K562 (cell line): ENCODE data around the gene SLC6A13. TPM values are rescaled to one million over a fixed set of nuclear protein-coding genes. Genes with fewer than 3 reads are reported as not detected.

Experiments used
- BHLHE40 ChIP-seq: IDR thresholded peaks from 2 replicates; pipeline ENCODE4 v1.6.1; 2011; ENCODE audit warnings: low read length, improper control_type of control experiment
- CBFA2T2 ChIP-seq: fragments of 450-650 bp; conservative IDR thresholded peaks from 2 replicates; pipeline ENCODE4 v1.6.1; 2017; ENCODE audit warnings: mild to moderate bottlenecking
- JUN ChIP-seq, 2 experiments: sonication (generic) in 1 of 2; formaldehyde crosslinking in 1 of 2; IDR thresholded peaks; 2 replicates each; pipeline versions ENCODE4 v1.6.1 to v1.8.0; 2012 to 2022; ENCODE audit warnings: borderline replicate concordance in 2 of 2, mild to moderate bottlenecking in 2 of 2, improper control_type of control experiment in 1 of 2, low read depth in 1 of 2, low read length in 1 of 2, missing genetic modification reagents in 1 of 2
- NFIX ChIP-seq: fragments of 250-450 bp; sonication (Bioruptor Pico); IDR thresholded peaks from 2 replicates; pipeline ENCODE4 v1.4.0; 2020; ENCODE audit warnings: low read depth, mild to moderate bottlenecking, moderate library complexity
- SMARCC2 ChIP-seq: fragments of 450-650 bp; IDR thresholded peaks from 2 replicates; pipeline ENCODE4 v1.6.1; 2017; ENCODE audit warnings: antibody characterized with exemption, moderate library complexity, mild to moderate bottlenecking, low read depth
- SRSF3 ChIP-seq: fragments of 200-400 bp; formaldehyde crosslinking; IDR thresholded peaks from 2 replicates; pipeline ENCODE4 v1.6.1; 2016; ENCODE audit warnings: mild to moderate bottlenecking, low read length, moderate library complexity; ENCODE audit not compliant: insufficient read depth
- TSC22D4 ChIP-seq: fragments of 450-650 bp; IDR thresholded peaks from 2 replicates; pipeline ENCODE4 v1.6.1; 2016; ENCODE audit warnings: missing genetic modification characterization, missing biosample characterization, control low read depth
- ZBTB17 ChIP-seq: fragments of 450-650 bp; formaldehyde crosslinking; IDR thresholded peaks from 2 replicates; pipeline ENCODE4 v1.4.0; 2020; ENCODE audit warnings: mild to moderate bottlenecking
- ZC3H4 ChIP-seq: sonication (generic); formaldehyde crosslinking; IDR thresholded peaks from 2 replicates; pipeline ENCODE4 v1.9.0; 2021; ENCODE audit warnings: missing genetic modification reagents, borderline replicate concordance
- polyA plus RNA-seq, 8 experiments: library from polyadenylated mRNA; depleted of rRNA in 4 of 8; stranded (reverse) in 5 of 8; unstranded in 3 of 8; fragments of >200 nt; fragmentation: Nextera tagmentation in 2 of 8; fragmentation: Illumina TruSeq in 1 of 8; extraction: Ambion mirVana in 2 of 8; extraction: Trizol in 1 of 8; gene quantifications; 2 replicates each; pipeline versions ENCODE4 v1.2.1 to v1.2.3, GENCODE V29; 2011 to 2014; ENCODE audit warnings: inconsistent platforms in 1 of 8, missing spikeins in 1 of 8
- total RNA-seq, 7 experiments: library from RNA; depleted of rRNA in 6 of 7; stranded (reverse); fragments of >200 nt in 6 of 7; fragmentation: Illumina TruSeq in 2 of 7; extraction: Trizol in 2 of 7; gene quantifications; 2 replicates each; pipeline versions ENCODE4 v1.2.1 to v1.2.3, GENCODE V29; 2011 to 2021; ENCODE audit warnings: low replicate concordance in 1 of 7
- TF ChIP-seq, protein P1 (sequence below), 2 experiments: fragments of 450-650 bp; IDR thresholded peaks; 2 replicates each; pipeline ENCODE4 v1.6.1; 2016
- TF ChIP-seq, protein P2 (sequence below): fragments of 450-650 bp; formaldehyde crosslinking; IDR thresholded peaks from 2 replicates; pipeline ENCODE4 v1.4.0; 2020; ENCODE audit warnings: mild to moderate bottlenecking, moderate library complexity
- TF ChIP-seq, protein P3 (sequence below): fragments of 250-450 bp; sonication (Bioruptor Pico); IDR thresholded peaks from 2 replicates; pipeline ENCODE4 v1.5.0; 2020; ENCODE audit warnings: mild to moderate bottlenecking
- TF ChIP-seq, protein P4 (sequence below), 2 experiments: fragments of 450-650 bp; conservative IDR thresholded peaks; 2 replicates each; pipeline ENCODE4 v1.6.1; 2017; ENCODE audit warnings: mild to moderate bottlenecking in 2 of 2, moderate library complexity in 2 of 2
- TF ChIP-seq, protein P5 (sequence below): fragments of 250-450 bp; sonication (Bioruptor Pico); IDR thresholded peaks from 2 replicates; pipeline ENCODE4 v1.8.0; 2021; ENCODE audit warnings: borderline replicate concordance, mild to moderate bottlenecking, moderate library complexity; ENCODE audit not compliant: poor library complexity, severe bottlenecking
- TF ChIP-seq, protein P6 (sequence below): fragments of 250-450 bp; sonication (Bioruptor Pico); IDR thresholded peaks from 2 replicates; pipeline ENCODE4 v1.9.0; 2021; ENCODE audit warnings: mild to moderate bottlenecking, inconsistent platforms
- TF ChIP-seq, protein P7 (sequence below), 3 experiments: IDR thresholded peaks in 2 of 3; conservative IDR thresholded peaks in 1 of 3; 2 replicates each; pipeline ENCODE4 v1.5.1; 2011 to 2012; ENCODE audit warnings: low read length in 3 of 3, mild to moderate bottlenecking in 3 of 3, control low read depth in 2 of 3, improper control_type of control experiment in 1 of 3, inconsistent platforms in 1 of 3, low read depth in 1 of 3, mixed read lengths in 1 of 3, moderate library complexity in 1 of 3; ENCODE audit not compliant: insufficient read depth in 2 of 3

The SLC6A13 gene
- total and polyA plus RNA-seq, 9 of the 15 experiments (the other 6 are each of a cell fraction or from before 2014, with no cell fraction given), result 0.06 to 0.33 (median 0.22) TPM; not detected in 4

DNA sequence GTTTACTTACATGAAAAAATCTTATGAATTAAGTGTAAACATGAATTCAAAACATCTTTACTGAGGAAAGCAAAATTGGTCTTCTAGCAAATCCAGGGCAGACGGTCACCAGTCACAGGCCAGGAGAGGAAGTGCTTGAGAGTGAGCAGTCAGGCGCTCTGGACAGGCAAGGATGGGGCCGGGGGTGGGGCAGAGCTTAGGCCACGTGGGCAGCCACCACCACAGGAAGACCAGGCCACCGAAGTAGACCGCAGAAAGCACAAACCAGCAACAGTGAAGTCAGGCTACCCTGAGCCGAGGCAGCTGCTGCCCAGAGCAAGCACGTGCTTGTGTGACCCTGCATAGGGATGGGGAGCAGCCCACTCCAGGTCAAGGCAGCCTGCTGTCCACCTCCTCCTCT lies 82.2 kb downstream of the SLC6A13 start (continued):
- TF ChIP-seq, protein P1, sequence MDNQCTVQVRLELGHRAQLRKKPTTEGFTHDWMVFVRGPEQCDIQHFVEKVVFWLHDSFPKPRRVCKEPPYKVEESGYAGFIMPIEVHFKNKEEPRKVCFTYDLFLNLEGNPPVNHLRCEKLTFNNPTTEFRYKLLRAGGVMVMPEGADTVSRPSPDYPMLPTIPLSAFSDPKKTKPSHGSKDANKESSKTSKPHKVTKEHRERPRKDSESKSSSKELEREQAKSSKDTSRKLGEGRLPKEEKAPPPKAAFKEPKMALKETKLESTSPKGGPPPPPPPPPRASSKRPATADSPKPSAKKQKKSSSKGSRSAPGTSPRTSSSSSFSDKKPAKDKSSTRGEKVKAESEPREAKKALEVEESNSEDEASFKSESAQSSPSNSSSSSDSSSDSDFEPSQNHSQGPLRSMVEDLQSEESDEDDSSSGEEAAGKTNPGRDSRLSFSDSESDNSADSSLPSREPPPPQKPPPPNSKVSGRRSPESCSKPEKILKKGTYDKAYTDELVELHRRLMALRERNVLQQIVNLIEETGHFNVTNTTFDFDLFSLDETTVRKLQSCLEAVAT (IDR thresholded peaks at IDR 0.05), result peak in 1 of 2 experiments; percentile 84; a peak in 2 of 4 replicates
- TF ChIP-seq SMARCC2 (no peak), CBFA2T2 (no peak), NFIX (no peak), ZC3H4 (CRISPR knock-in tag) (no peak), ZBTB17 (CRISPR knock-in tag) (peak; percentile 96), BHLHE40 (peak; percentile 58), TSC22D4 (no peak), SRSF3 (no peak), JUN (IDR thresholded peaks at IDR 0.05; ENCODE audit: borderline replicate concordance, low read depth, low read length) (no peak), JUN (CRISPR knock-in tag; IDR thresholded peaks at IDR 0.05; ENCODE audit: borderline replicate concordance) (no peak)
- TF ChIP-seq, protein P2, sequence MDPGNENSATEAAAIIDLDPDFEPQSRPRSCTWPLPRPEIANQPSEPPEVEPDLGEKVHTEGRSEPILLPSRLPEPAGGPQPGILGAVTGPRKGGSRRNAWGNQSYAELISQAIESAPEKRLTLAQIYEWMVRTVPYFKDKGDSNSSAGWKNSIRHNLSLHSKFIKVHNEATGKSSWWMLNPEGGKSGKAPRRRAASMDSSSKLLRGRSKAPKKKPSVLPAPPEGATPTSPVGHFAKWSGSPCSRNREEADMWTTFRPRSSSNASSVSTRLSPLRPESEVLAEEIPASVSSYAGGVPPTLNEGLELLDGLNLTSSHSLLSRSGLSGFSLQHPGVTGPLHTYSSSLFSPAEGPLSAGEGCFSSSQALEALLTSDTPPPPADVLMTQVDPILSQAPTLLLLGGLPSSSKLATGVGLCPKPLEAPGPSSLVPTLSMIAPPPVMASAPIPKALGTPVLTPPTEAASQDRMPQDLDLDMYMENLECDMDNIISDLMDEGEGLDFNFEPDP (CRISPR knock-in tag), result no peak
- TF ChIP-seq, protein P3, sequence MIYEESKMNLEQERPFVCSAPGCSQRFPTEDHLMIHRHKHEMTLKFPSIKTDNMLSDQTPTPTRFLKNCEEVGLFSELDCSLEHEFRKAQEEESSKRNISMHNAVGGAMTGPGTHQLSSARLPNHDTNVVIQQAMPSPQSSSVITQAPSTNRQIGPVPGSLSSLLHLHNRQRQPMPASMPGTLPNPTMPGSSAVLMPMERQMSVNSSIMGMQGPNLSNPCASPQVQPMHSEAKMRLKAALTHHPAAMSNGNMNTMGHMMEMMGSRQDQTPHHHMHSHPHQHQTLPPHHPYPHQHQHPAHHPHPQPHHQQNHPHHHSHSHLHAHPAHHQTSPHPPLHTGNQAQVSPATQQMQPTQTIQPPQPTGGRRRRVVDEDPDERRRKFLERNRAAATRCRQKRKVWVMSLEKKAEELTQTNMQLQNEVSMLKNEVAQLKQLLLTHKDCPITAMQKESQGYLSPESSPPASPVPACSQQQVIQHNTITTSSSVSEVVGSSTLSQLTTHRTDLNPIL (CRISPR knock-in tag), result no peak
- TF ChIP-seq, protein P4, sequence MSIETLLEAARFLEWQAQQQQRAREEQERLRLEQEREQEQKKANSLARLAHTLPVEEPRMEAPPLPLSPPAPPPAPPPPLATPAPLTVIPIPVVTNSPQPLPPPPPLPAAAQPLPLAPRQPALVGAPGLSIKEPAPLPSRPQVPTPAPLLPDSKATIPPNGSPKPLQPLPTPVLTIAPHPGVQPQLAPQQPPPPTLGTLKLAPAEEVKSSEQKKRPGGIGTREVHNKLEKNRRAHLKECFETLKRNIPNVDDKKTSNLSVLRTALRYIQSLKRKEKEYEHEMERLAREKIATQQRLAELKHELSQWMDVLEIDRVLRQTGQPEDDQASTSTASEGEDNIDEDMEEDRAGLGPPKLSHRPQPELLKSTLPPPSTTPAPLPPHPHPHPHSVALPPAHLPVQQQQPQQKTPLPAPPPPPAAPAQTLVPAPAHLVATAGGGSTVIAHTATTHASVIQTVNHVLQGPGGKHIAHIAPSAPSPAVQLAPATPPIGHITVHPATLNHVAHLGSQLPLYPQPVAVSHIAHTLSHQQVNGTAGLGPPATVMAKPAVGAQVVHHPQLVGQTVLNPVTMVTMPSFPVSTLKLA (conservative IDR thresholded peaks at IDR 0.05), result peak in 1 of 2 experiments; percentile 54; a peak in 2 of 4 replicates
- TF ChIP-seq, protein P5, sequence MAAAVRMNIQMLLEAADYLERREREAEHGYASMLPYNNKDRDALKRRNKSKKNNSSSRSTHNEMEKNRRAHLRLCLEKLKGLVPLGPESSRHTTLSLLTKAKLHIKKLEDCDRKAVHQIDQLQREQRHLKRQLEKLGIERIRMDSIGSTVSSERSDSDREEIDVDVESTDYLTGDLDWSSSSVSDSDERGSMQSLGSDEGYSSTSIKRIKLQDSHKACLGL (CRISPR knock-in tag), result no peak
- TF ChIP-seq, protein P6, sequence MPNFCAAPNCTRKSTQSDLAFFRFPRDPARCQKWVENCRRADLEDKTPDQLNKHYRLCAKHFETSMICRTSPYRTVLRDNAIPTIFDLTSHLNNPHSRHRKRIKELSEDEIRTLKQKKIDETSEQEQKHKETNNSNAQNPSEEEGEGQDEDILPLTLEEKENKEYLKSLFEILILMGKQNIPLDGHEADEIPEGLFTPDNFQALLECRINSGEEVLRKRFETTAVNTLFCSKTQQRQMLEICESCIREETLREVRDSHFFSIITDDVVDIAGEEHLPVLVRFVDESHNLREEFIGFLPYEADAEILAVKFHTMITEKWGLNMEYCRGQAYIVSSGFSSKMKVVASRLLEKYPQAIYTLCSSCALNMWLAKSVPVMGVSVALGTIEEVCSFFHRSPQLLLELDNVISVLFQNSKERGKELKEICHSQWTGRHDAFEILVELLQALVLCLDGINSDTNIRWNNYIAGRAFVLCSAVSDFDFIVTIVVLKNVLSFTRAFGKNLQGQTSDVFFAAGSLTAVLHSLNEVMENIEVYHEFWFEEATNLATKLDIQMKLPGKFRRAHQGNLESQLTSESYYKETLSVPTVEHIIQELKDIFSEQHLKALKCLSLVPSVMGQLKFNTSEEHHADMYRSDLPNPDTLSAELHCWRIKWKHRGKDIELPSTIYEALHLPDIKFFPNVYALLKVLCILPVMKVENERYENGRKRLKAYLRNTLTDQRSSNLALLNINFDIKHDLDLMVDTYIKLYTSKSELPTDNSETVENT, result no peak
- TF ChIP-seq, protein P7, sequence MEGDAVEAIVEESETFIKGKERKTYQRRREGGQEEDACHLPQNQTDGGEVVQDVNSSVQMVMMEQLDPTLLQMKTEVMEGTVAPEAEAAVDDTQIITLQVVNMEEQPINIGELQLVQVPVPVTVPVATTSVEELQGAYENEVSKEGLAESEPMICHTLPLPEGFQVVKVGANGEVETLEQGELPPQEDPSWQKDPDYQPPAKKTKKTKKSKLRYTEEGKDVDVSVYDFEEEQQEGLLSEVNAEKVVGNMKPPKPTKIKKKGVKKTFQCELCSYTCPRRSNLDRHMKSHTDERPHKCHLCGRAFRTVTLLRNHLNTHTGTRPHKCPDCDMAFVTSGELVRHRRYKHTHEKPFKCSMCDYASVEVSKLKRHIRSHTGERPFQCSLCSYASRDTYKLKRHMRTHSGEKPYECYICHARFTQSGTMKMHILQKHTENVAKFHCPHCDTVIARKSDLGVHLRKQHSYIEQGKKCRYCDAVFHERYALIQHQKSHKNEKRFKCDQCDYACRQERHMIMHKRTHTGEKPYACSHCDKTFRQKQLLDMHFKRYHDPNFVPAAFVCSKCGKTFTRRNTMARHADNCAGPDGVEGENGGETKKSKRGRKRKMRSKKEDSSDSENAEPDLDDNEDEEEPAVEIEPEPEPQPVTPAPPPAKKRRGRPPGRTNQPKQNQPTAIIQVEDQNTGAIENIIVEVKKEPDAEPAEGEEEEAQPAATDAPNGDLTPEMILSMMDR (IDR thresholded peaks at IDR 0.05 in 2 of 3, conservative IDR thresholded peaks at IDR 0.05 in 1 of 3; ENCODE audit: insufficient read depth in 2 of 3, low read depth in 1 of 3, low read length in 3 of 3), result no peak
